ENCODE measurements around the gene SLC7A14. TPM values are rescaled to one million over a fixed set of nuclear protein-coding genes. Genes with fewer than 3 reads are reported as not detected.

Gene SLC7A14
- total and polyA plus RNA-seq, 2 of the 13 experiments (the other 11 are each of a cell fraction or from before 2014, with no cell fraction given), result not detected

GRCh38 chr3:170610321-170610884, 24.5 kb upstream of the SLC7A14 start (continued):
- TF ChIP-seq, protein P1, sequence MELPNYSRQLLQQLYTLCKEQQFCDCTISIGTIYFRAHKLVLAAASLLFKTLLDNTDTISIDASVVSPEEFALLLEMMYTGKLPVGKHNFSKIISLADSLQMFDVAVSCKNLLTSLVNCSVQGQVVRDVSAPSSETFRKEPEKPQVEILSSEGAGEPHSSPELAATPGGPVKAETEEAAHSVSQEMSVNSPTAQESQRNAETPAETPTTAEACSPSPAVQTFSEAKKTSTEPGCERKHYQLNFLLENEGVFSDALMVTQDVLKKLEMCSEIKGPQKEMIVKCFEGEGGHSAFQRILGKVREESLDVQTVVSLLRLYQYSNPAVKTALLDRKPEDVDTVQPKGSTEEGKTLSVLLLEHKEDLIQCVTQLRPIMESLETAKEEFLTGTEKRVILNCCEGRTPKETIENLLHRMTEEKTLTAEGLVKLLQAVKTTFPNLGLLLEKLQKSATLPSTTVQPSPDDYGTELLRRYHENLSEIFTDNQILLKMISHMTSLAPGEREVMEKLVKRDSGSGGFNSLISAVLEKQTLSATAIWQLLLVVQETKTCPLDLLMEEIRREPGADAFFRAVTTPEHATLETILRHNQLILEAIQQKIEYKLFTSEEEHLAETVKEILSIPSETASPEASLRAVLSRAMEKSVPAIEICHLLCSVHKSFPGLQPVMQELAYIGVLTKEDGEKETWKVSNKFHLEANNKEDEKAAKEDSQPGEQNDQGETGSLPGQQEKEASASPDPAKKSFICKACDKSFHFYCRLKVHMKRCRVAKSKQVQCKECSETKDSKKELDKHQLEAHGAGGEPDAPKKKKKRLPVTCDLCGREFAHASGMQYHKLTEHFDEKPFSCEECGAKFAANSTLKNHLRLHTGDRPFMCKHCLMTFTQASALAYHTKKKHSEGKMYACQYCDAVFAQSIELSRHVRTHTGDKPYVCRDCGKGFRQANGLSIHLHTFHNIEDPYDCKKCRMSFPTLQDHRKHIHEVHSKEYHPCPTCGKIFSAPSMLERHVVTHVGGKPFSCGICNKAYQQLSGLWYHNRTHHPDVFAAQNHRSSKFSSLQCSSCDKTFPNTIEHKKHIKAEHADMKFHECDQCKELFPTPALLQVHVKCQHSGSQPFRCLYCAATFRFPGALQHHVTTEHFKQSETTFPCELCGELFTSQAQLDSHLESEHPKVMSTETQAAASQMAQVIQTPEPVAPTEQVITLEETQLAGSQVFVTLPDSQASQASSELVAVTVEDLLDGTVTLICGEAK (IDR thresholded peaks at IDR 0.05), result no peak
- TF ChIP-seq, protein P1 (CRISPR knock-in tag; IDR thresholded peaks at IDR 0.05), result no peak
- TF ChIP-seq ZNF598 (CRISPR knock-in tag; IDR thresholded peaks at IDR 0.05; ENCODE audit: borderline replicate concordance), result no peak

DNA sequence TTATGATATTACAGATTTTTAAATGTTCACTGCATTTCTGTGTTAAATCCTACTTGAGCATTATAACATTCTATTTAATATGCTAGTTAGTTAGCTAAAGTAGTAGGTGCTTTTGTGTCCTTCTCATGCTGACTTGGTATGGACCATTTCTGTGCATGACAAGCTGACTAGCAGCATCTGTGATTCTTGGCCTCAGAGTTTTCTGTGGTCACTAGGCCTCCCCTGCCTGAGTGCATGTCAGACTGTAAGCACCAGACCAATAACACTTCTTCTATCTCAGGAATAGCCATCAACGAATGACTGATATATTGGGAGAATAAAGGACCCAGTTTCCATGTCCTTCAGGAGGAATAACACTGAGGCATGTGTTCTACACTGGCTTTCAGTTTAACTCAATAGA, 22.6 kb upstream of the SLC7A14 start:
- Histone ChIP-seq H3K9ac (ENCODE audit: insufficient read depth, low read depth, low read length) (no peak overlapping the region), H2AFZ (ENCODE audit: low read length) (no peak overlapping the region), H3K27ac (ENCODE audit: extremely low read length, insufficient read depth, low read length) (no peak overlapping the region), H3K79me2 (ENCODE audit: insufficient read depth, low read length) (no peaks in the 10 kb centered on the region), H3K36me3 (replicated peaks in 1 of 2; ENCODE audit: control insufficient read depth in 1 of 2, insufficient read depth in 2 of 2, low read length in 2 of 2) (no peaks in the 10 kb centered on the region), H3K27me3 (ENCODE audit: control insufficient read depth in 1 of 2, insufficient read depth in 2 of 2, low read length in 2 of 2) (no peaks in the 10 kb centered on the region), H3K4me2 (ENCODE audit: low read depth, low read length) (no peak overlapping the region), H3K9me3 (ENCODE audit: low read length) (no peaks in the 10 kb centered on the region), H4K20me1 (ENCODE audit: insufficient read depth, low read length) (no peaks in the 10 kb centered on the region), H3K4me3 (replicated peaks in 1 of 3; ENCODE audit: insufficient read depth in 1 of 3, low read depth in 2 of 3, low read length in 3 of 3) (no peak overlapping the region), H3K4me1 (ENCODE audit: insufficient read depth, low read length) (no peaks in the 10 kb centered on the region)
- FAIRE-seq (no peak), DNase-seq (ENCODE audit: low spot score) (no peak), ATAC-seq (no peak)
- POLR2A ChIA-PET, result no interaction called here
- WGBS (ENCODE audit: low lambda C conversion rate), result 9% methylated on average over 1 of the region's 1 CpG
- CTCF ChIA-PET (ENCODE audit: low intra/inter-chr PET ratio, low total read pairs), result no interaction called here
- no TSS peak for BruUV-seq (replicated peaks)
- TF ChIP-seq ELF4 (CRISPR knock-in tag; IDR thresholded peaks at IDR 0.05; ENCODE audit: borderline replicate concordance) (no peak), ZKSCAN8 (CRISPR knock-in tag; IDR thresholded peaks at IDR 0.05; ENCODE audit: borderline replicate concordance) (no peak), U2AF1 (optimal IDR thresholded peaks at IDR 0.05; ENCODE audit: low read depth, low read length) (no peak), PLRG1 (conservative IDR thresholded peaks at IDR 0.05) (no peak), ZNF350 (CRISPR knock-in tag; IDR thresholded peaks at IDR 0.05; ENCODE audit: borderline replicate concordance, low read depth) (no peak), ZNF704 (CRISPR knock-in tag; IDR thresholded peaks at IDR 0.05; ENCODE audit: borderline replicate concordance) (no peak), GTF2F1 (IDR thresholded peaks at IDR 0.05; ENCODE audit: low read length) (no peak)
- in situ Hi-C loops (cut with HindIII; ENCODE audit: extremely low pct_ligation_motif_present, low pct_unique_long_range_greater_than_20kb) (no loop called here), intact Hi-C loops (cut with micrococcal nuclease; ENCODE audit: unreplicated experiment) (no loop called here)
